Astrocyte of the spinal cord (primary cell): ENCODE data around the gene RASSF7.
A peak's percentile ranks its signal among the peaks of the same experiment; 100 is the strongest.

ENCODE experiments used
- DNase-seq: peaks from one replicate; pipeline ENCODE4 v3.0.0; 2011; ENCODE audit warnings: low read depth, low spot score
- H3K4me3 ChIP-seq: 2 replicates; pipeline ENCODE4 v1.5.1; 2011; ENCODE audit warnings: low read depth, mild to moderate bottlenecking, low read length, moderate library complexity
- CTCF ChIP-seq: IDR thresholded peaks from 2 replicates; pipeline ENCODE4 v1.5.1; 2012; ENCODE audit warnings: low read depth, mild to moderate bottlenecking, low read length, inconsistent platforms
- in situ Hi-C: cut with HindIII; loops from 2 replicates; pipeline ENCODE4 v1.10.0; 2017; ENCODE audit warnings: low sequenced_read_pairs

RASSF7 gene

GRCh38 chr11:536841-537621 is 23.7 kb upstream of the RASSF7 start, which contains the start of gene LRRC56:
Gene LRRC56, plus strand, starts transcription at chr11:537527. Its CDS starts 3,158 bp downstream, at chr11:540685.
- in situ Hi-C loops, result no loop called here
- no peak for TF ChIP-seq CTCF
- H3K4me3 ChIP-seq, result peak within 1 kb of the TSS; percentile 27
- peak; percentile 85 for DNase-seq

GRCh38 chr11:537622-538430 is 22.9 kb upstream of the RASSF7 start:
- in situ Hi-C loops, result no loop called here
- no peak for TF ChIP-seq CTCF
- peak overlapping the region; percentile 27 for H3K4me3 ChIP-seq
- no peak for DNase-seq

DNA sequence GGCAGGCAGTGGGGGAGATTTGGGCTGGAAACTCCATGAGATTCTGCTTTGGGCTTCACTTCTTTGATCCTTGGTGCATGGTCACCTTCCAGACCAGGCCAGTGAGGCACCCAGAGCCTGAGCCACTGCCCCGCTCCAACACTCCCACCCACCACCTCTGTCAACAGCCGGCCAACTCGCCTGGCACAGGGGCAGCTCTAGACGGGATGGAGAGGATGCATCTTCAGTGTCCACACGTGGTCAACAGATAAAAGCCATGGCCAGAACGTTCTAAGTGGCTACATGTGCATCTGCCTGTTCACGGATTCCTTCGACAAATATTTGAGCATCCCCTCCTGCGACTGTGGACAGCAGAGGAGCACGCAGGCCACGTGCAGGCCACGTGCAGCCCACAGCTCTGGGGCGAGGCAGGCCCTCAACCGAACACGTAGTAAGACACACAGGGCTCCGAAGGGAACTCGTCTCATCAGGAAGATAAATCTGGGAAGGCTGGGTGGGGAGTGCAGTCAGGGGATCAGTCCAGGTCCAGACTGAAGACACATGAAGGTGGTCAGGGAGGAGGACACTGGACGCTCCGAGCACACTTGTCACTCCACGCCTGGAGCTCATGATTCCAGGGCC is 22.2 kb upstream of the RASSF7 start:
- no peak for DNase-seq
- no peak overlapping the region for H3K4me3 ChIP-seq
- in situ Hi-C loops, result no loop called here
- no peak for TF ChIP-seq CTCF

DNA sequence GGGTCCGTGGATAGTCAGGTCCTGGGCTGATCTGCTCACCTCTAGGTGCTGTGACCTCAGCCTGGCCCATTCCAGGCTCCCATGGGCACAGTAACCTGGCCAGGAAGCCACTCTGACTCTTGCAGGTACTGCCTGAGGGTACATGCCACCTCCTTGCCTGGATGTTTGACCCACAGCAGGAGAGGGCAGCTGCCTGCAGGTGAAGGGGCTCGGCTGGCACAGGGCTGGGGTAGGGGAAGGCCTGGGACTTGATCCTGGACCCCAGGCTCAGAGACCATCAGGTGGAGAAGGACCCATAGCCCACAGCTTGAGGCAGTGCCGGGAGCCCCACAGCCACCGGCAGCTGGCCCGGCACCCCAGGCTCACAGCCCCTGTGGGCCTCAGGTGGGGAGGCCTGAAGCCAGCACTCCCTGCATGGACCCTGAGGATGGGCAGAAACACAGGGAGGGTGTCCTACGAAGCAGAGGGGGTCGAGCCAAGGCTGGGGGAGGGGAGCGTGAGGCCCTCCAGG is 20.7 kb upstream of the RASSF7 start:
- TF ChIP-seq CTCF, result no peak
- no peak for DNase-seq
- in situ Hi-C loops, result no loop called here
- H3K4me3 ChIP-seq, result no peak overlapping the region

DNA sequence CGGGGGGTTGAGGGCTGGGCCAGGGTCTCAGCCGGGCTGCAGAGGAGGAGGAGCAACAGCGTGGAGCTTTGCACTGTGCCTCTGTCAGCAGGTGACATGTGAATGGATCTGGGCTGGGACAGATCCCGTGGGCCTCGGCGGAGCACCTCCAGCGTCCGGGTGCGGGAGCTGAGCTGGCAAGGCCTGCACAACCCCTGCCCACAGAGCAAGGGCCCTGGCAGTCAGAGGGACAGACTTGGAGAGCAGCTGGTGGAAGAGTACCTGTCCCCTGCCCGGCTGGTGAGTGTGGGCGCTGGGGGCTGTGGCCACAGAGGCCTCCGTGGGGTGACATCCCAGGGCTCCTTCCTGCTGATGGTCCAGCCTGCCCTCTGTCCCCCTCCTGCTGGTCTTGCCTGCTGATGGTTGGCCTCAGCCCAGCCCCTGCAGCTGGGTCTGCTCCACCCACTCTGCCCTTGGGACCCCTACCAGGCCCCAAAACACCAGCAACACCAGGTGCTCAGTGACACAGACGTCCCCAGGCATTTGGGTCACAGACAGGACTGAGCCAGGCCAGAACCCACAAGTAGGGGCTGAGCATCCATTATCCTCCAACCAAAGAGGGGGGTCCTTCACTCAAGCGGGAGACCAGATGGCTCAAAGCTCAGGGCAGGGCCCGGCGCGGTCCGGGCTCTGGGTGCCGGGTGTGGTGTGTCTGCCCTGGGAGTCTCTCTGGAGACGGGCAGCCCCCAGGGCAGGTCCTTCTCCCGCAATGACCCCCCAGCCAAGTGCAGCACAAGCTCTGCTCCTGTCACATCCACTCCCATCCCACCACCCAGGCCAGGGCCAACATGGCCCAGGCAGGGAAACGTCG is 20.0 kb upstream of the RASSF7 start:
- DNase-seq, result no peak
- TF ChIP-seq CTCF, result no peak
- H3K4me3 ChIP-seq, result no peak overlapping the region
- in situ Hi-C loops, result no loop called here
